PC-9 (cell line): Measurements from ENCODE around the gene TPCN2. TPM values are rescaled to one million over a fixed set of nuclear protein-coding genes. Genes with fewer than 3 reads are reported as not detected.

Experiments
- BruUV-seq: library from RNA; stranded (reverse); fragments of 400-500 nt; replicated peaks from 2 replicates; lab custom pipeline; 2021; lab: Mats Ljungman, UMichigan
- CTCF ChIA-PET: fragments of 300-600 bp; sonication (Branson Sonifier 250); formaldehyde crosslinking; loops from one replicate; lab custom pipeline; 2022; ENCODE audit warnings: antibody characterized with exemption; lab: Charles Lee
- POLR2A ChIA-PET: fragments of 300-600 bp; sonication (Branson Sonifier 250); formaldehyde crosslinking; loops from one replicate; lab custom pipeline; 2022; ENCODE audit warnings: antibody characterized with exemption; ENCODE audit not compliant: unreplicated experiment; lab: Charles Lee
- DNase-seq, 2 experiments: peaks; one replicate each; pipeline versions ENCODE4 v3.0.0 to v3.0.0-alpha.2; 2015 to 2022; ENCODE audit warnings: mixed read lengths in 1 of 2
- H2AFZ ChIP-seq: fragments of 200-600 bp; sonication (generic); 2 replicates; pipeline ENCODE4 v1.8.1; 2017; ENCODE audit warnings: antibody characterized with exemption
- H3F3A ChIP-seq: fragments of 200-600 bp; sonication (generic); 2 replicates; pipeline ENCODE4 v1.8.1; 2017; ENCODE audit warnings: antibody characterized with exemption, mild to moderate bottlenecking, low read depth; ENCODE audit not compliant: insufficient read depth
- H3K27ac ChIP-seq: fragments of 200-600 bp; sonication (generic); 2 replicates; pipeline ENCODE4 v1.6.1; 2016; ENCODE audit warnings: mixed run types
- H3K27me3 ChIP-seq: fragments of 200-600 bp; sonication (generic); 2 replicates; pipeline ENCODE4 v1.6.1; 2016; ENCODE audit warnings: low read depth, mixed run types; ENCODE audit not compliant: insufficient read depth
- H3K36me3 ChIP-seq: fragments of 200-600 bp; sonication (generic); 2 replicates; pipeline ENCODE4 v1.6.1; 2016; ENCODE audit warnings: low read depth, mixed run types
- H3K4me1 ChIP-seq: fragments of 200-600 bp; sonication (generic); replicated peaks from 2 replicates; pipeline ENCODE4 v1.6.1; 2016; ENCODE audit warnings: mixed run types; ENCODE audit not compliant: insufficient read depth
- H3K4me2 ChIP-seq: fragments of 200-600 bp; sonication (generic); 2 replicates; pipeline ENCODE4 v1.6.1; 2017; ENCODE audit warnings: mixed run types
- H3K4me3 ChIP-seq: fragments of 200-600 bp; sonication (generic); 2 replicates; pipeline ENCODE4 v1.6.1; 2016; ENCODE audit warnings: mixed run types
- H3K79me2 ChIP-seq: fragments of 200-600 bp; sonication (generic); 2 replicates; pipeline ENCODE4 v1.6.1; 2017; ENCODE audit warnings: low read depth, mixed run types
- H3K9me2 ChIP-seq: fragments of 200-600 bp; sonication (generic); 2 replicates; pipeline ENCODE4 v1.8.1; 2017; ENCODE audit warnings: mild to moderate bottlenecking; ENCODE audit not compliant: insufficient read depth
- H3K9me3 ChIP-seq: fragments of 200-600 bp; sonication (generic); 2 replicates; pipeline ENCODE4 v1.8.1; 2016; ENCODE audit warnings: low read depth; ENCODE audit not compliant: insufficient read depth
- H4K20me1 ChIP-seq: fragments of 200-600 bp; sonication (generic); 2 replicates; pipeline ENCODE4 v1.8.1; 2017; ENCODE audit not compliant: insufficient read depth
- EZH2 ChIP-seq: fragments of 200-600 bp; sonication (generic); IDR thresholded peaks from 2 replicates; pipeline ENCODE4 v1.8.0; 2017; ENCODE audit warnings: antibody characterized with exemption, low read depth
- intact Hi-C: fragments of 100-400 bp; cut with micrococcal nuclease; formaldehyde crosslinking; loops from one replicate; pipeline ENCODE4 v1.10.0; 2022; ENCODE audit not compliant: unreplicated experiment
- total RNA-seq: library from RNA; stranded (reverse); gene quantifications from 2 replicates; pipeline ENCODE4 v1.2.3, GENCODE V29; 2021
- TF ChIP-seq, protein P1 (sequence below): fragments of 200-600 bp; sonication (generic); conservative IDR thresholded peaks from 2 replicates; pipeline ENCODE4 v1.6.1; 2017; ENCODE audit warnings: mixed run types, antibody characterized with exemption, mild to moderate bottlenecking, moderate library complexity

TPCN2 gene
- total RNA-seq, 1 experiment from 2014 or later = 24.8 TPM

DNA sequence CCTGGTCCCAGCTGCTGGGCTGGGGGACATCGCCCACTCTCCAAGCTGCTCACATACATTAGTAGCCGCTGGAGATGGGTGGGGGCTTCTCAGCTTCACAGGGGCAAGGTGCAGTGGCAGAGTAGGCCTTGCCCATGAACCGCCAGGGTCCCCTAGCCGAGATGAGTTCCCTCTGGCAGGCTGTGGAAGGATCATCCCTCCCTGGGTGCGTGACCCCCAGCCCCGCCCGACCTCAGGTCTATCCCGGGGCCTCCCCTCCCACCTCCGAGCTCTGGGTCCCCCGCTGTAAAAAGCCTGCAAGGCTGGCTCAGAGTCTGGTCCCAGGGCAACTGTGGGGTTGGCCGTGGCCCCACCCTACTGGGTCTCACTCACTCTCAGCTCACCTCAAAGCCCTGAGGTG, 15.3 kb upstream of the TPCN2 start:
- DNase-seq = no peak
- Histone ChIP-seq H3K27me3 (peaks cover 59% of the 10 kb centered on the region), H3F3A (no peaks in the 10 kb centered on the region), H3K9me2 (no peaks in the 10 kb centered on the region), H3K4me3 (no peak overlapping the region), H4K20me1 (no peaks in the 10 kb centered on the region), H3K4me2 (no peak overlapping the region), H3K79me2 (no peaks in the 10 kb centered on the region), H3K9me3 (no peaks in the 10 kb centered on the region), H3K27ac (no peak overlapping the region), H3K4me1 (no peaks in the 10 kb centered on the region), H3K36me3 (no peaks in the 10 kb centered on the region), H2AFZ (no peak overlapping the region)
- no peak for TF ChIP-seq EZH2
- TF ChIP-seq, protein P1, sequence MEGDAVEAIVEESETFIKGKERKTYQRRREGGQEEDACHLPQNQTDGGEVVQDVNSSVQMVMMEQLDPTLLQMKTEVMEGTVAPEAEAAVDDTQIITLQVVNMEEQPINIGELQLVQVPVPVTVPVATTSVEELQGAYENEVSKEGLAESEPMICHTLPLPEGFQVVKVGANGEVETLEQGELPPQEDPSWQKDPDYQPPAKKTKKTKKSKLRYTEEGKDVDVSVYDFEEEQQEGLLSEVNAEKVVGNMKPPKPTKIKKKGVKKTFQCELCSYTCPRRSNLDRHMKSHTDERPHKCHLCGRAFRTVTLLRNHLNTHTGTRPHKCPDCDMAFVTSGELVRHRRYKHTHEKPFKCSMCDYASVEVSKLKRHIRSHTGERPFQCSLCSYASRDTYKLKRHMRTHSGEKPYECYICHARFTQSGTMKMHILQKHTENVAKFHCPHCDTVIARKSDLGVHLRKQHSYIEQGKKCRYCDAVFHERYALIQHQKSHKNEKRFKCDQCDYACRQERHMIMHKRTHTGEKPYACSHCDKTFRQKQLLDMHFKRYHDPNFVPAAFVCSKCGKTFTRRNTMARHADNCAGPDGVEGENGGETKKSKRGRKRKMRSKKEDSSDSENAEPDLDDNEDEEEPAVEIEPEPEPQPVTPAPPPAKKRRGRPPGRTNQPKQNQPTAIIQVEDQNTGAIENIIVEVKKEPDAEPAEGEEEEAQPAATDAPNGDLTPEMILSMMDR = no peak
- no TSS peak for BruUV-seq
- ChIA-PET CTCF (interaction anchor here (1.0 kb wide), 1 partner anchor 11 kb away, joined by 3 read pairs; no protein-coding TSS in a partner anchor), POLR2A (no interaction called here)
- intact Hi-C loops = no loop called here

DNA sequence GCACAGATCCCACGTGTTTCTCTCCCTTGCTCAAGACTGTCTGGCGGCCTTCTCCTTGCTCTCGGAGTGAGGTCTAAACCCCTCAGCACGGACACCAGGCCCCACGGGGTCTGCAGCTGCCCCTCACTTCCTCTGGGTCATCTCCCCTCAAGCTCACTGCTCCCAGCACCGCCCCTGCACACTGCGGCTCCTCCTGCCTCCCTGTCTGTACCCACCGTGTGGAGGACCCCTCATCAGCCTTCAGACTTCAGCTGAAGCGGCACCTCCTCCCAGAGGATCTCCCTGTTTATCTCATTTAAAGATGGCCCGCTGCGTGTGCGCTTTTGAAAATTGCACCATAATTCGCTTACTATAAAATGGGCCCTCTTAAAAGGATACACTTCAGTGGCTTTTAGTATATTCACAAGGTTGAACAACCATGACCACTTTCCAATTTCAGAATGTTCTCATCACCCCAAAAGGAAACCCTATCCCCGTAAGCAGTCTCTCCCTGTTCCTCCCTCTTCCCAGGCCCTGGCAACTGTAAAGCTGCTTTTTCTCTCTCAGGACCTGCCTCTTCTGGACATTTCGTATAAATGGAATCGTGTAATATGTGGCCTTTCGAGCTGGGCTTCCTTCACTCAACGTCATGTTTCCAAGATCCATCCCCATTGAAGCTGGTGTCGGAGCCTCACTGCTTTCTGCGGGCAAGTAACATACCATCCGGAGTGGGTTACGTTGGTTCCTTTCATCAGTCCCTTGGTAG, 14.4 kb upstream of the TPCN2 start:
- no peak for DNase-seq
- Histone ChIP-seq H2AFZ (no peak overlapping the region), H3K9me2 (no peaks in the 10 kb centered on the region), H4K20me1 (no peaks in the 10 kb centered on the region), H3K4me1 (no peaks in the 10 kb centered on the region), H3K27me3 (peaks cover 59% of the 10 kb centered on the region), H3K4me2 (no peak overlapping the region), H3K79me2 (no peaks in the 10 kb centered on the region), H3K4me3 (no peak overlapping the region), H3K27ac (no peak overlapping the region), H3F3A (no peaks in the 10 kb centered on the region), H3K36me3 (no peaks in the 10 kb centered on the region), H3K9me3 (no peaks in the 10 kb centered on the region)
- ChIA-PET CTCF (no interaction called here), POLR2A (no interaction called here)
- intact Hi-C loops = no loop called here
- BruUV-seq = no TSS peak
- TF ChIP-seq, protein P1 = no peak
- no peak for TF ChIP-seq EZH2

DNA sequence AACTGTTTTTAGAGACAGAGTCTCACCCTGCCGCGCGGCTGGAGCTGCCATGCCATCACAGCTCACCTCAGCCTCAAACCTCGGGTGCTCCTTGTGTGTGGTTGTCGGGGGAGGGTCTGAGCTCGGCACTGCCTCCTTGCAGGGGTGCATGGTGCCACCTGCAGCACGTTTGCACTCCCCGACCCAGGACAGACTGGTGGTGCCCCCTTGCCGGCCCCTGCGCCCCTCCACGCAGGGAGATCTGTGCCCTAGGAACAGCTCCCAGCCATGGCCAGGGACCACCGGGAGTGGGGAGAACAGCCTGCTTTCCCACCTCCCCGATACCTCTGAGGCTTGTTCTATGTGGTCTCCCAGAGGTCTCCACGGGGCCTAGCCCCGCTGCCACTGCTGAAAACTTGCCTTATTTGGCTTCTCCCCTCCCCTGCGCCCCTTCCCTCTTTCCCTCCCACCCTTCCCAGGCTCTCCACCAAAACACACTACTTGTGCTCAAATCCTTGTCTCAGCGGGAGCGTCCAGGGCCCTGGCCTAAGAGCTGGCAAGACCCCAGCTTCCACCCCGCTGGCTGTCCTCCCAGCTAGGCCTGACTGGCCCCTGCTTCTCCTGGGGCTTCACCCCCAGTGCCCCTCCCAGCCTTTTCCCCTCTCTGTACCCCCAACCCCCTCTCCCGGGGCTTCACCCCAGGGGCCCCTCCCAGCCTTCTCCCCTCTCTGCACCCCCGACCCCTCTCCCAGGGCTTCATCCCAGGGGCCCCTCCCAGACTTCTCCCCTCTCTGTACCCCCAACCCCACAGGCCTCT, 13.4 kb upstream of the TPCN2 start:
- Histone ChIP-seq H2AFZ (no peak overlapping the region), H3K9me2 (no peaks in the 10 kb centered on the region), H3K9me3 (no peaks in the 10 kb centered on the region), H3K27me3 (peaks cover 57% of the 10 kb centered on the region), H4K20me1 (no peaks in the 10 kb centered on the region), H3K27ac (no peak overlapping the region), H3K36me3 (no peaks in the 10 kb centered on the region), H3K4me2 (no peak overlapping the region), H3K79me2 (no peaks in the 10 kb centered on the region), H3K4me3 (no peak overlapping the region), H3F3A (no peaks in the 10 kb centered on the region), H3K4me1 (no peaks in the 10 kb centered on the region)
- no peak for TF ChIP-seq EZH2
- TF ChIP-seq, protein P1 = no peak
- POLR2A ChIA-PET = no interaction called here
- no TSS peak for BruUV-seq
- CTCF ChIA-PET = no interaction called here
- intact Hi-C loops = no loop called here
- no peak for DNase-seq
